ENCODE data around the gene OMA1.
"Not testable (repeated sequence)": the region's sequence is repeated elsewhere in the genome, so short reads cannot be mapped to it uniquely, and the experiment has no call there.

The OMA1 gene

GRCh38 chr1:58546520-58547308 is at the start of gene OMA1:
Gene OMA1 (minus strand): TSS chr1:58546726. CDS start chr1:58539294, 7,432 bp downstream.
- ATAC-seq: peak; percentile 97

GRCh38 chr1:58594546-58594945 is 48.0 kb upstream of the OMA1 start:
- DNase-seq (no peak), ATAC-seq (no peak)

More at GRCh38 chr1:58546520-58547308, at the start of gene OMA1:
- DNase-seq: peak; percentile 98

- no peak for DNase-seq
Measured at GRCh38 chr1:58592522-58593134, 46.1 kb upstream of the OMA1 start.

GRCh38 chr1:58591806-58592205 is 45.3 kb upstream of the OMA1 start:
- no peak for ATAC-seq
- no peak for DNase-seq

More at GRCh38 chr1:58592522-58593134, 46.1 kb upstream of the OMA1 start:
- ATAC-seq: no peak

- no peak for DNase-seq
- ATAC-seq: no peak
Measured at GRCh38 chr1:58590019-58590418, 43.5 kb upstream of the OMA1 start.

GRCh38 chr1:58588396-58588795 is 41.9 kb upstream of the OMA1 start:
- no peak for DNase-seq
- no peak for ATAC-seq

GRCh38 chr1:58587667-58588066 is 41.1 kb upstream of the OMA1 start:
- no peak for ATAC-seq

GRCh38 chr1:58586271-58586670 is 39.7 kb upstream of the OMA1 start:
- ATAC-seq: no peak
- DNase-seq: no peak

More at GRCh38 chr1:58587667-58588066, 41.1 kb upstream of the OMA1 start:
- no peak for DNase-seq

GRCh38 chr1:58585581-58586151 is 39.1 kb upstream of the OMA1 start:
- DNase-seq: no peak
- ATAC-seq: no peak

- ATAC-seq: no peak
- no peak for DNase-seq
Measured at GRCh38 chr1:58585166-58585565, 38.6 kb upstream of the OMA1 start.

- ATAC-seq: peak; percentile 70
- peak; percentile 12 for DNase-seq
Measured at GRCh38 chr1:58584082-58584895, 37.8 kb upstream of the OMA1 start.

GRCh38 chr1:58583496-58583895 is 37.0 kb upstream of the OMA1 start:
- ATAC-seq (no peak), DNase-seq (no peak)

GRCh38 chr1:58582143-58582542 is 35.6 kb upstream of the OMA1 start:
- not testable (repeated sequence) for ATAC-seq, DNase-seq

GRCh38 chr1:58581641-58582040 is 35.1 kb upstream of the OMA1 start:
- DNase-seq: no peak
- no peak for ATAC-seq

- no peak for DNase-seq
Measured at GRCh38 chr1:58580186-58580585, 33.7 kb upstream of the OMA1 start.

GRCh38 chr1:58577654-58578030 is 31.1 kb upstream of the OMA1 start:
- no peak for ATAC-seq

More at GRCh38 chr1:58580186-58580585, 33.7 kb upstream of the OMA1 start:
- no peak for ATAC-seq

GRCh38 chr1:58576727-58577653 is 30.5 kb upstream of the OMA1 start, which contains the start of gene TACSTD2:
Gene TACSTD2 (minus strand): TSS chr1:58577252. CDS start chr1:58577156, 96 bp downstream.
- ATAC-seq: no peak

More at GRCh38 chr1:58577654-58578030, 31.1 kb upstream of the OMA1 start:
- no peak for DNase-seq

GRCh38 chr1:58576325-58576726 is 29.8 kb upstream of the OMA1 start:
- peak; percentile 41 for DNase-seq
- peak; percentile 21 for ATAC-seq

More at GRCh38 chr1:58576727-58577653, 30.5 kb upstream of the OMA1 start, which contains the start of gene TACSTD2:
- peak; percentile 11 for DNase-seq

- no peak for DNase-seq
Measured at GRCh38 chr1:58575551-58576324, 29.2 kb upstream of the OMA1 start.

GRCh38 chr1:58574816-58575215 is 28.3 kb upstream of the OMA1 start:
- ATAC-seq (no peak), DNase-seq (no peak)

More at GRCh38 chr1:58575551-58576324, 29.2 kb upstream of the OMA1 start:
- no peak for ATAC-seq

Data from stimulated activated naive CD8-positive, alpha-beta T cell treated with anti-CD3 and anti-CD28 coated beads, Interleukin-15, Interleukin-2, amounts not matched to agents 100 U/mL and 50 U/mL, for 24 hours (primary cell).